Measurements from ENCODE around the gene PFDN1. TPM values are rescaled to one million over a fixed set of nuclear protein-coding genes. Genes with fewer than 3 reads are reported as not detected.
A peak's percentile ranks its signal among the peaks of the same experiment; 100 is the strongest.

The PFDN1 gene
- total and polyA plus RNA-seq, 9 of the 15 experiments (the other 6 are each of a cell fraction or from before 2014, with no cell fraction given) = 45.5 to 215 (median 78.0) TPM

- TF ChIP-seq NR2C1 (IDR thresholded peaks at IDR 0.05) (no peak), NR2C1 (tag; IDR thresholded peaks at IDR 0.05) (no peak), SNIP1 (IDR thresholded peaks at IDR 0.05; ENCODE audit: low read depth) (no peak), ZNF253 (CRISPR knock-in tag; conservative IDR thresholded peaks at IDR 0.05) (no peak)
- TF ChIP-seq, protein P1, sequence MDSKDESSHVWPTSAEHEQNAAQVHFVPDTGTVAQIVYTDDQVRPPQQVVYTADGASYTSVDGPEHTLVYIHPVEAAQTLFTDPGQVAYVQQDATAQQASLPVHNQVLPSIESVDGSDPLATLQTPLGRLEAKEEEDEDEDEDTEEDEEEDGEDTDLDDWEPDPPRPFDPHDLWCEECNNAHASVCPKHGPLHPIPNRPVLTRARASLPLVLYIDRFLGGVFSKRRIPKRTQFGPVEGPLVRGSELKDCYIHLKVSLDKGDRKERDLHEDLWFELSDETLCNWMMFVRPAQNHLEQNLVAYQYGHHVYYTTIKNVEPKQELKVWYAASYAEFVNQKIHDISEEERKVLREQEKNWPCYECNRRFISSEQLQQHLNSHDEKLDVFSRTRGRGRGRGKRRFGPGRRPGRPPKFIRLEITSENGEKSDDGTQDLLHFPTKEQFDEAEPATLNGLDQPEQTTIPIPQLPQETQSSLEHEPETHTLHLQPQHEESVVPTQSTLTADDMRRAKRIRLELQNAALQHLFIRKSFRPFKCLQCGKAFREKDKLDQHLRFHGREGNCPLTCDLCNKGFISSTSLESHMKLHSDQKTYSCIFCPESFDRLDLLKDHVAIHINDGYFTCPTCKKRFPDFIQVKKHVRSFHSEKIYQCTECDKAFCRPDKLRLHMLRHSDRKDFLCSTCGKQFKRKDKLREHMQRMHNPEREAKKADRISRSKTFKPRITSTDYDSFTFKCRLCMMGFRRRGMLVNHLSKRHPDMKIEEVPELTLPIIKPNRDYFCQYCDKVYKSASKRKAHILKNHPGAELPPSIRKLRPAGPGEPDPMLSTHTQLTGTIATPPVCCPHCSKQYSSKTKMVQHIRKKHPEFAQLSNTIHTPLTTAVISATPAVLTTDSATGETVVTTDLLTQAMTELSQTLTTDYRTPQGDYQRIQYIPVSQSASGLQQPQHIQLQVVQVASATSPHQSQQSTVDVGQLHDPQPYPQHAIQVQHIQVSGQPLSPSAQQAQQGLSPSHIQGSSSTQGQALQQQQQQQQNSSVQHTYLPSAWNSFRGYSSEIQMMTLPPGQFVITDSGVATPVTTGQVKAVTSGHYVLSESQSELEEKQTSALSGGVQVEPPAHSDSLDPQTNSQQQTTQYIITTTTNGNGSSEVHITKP (IDR thresholded peaks at IDR 0.05; ENCODE audit: partially characterized antibody) = peak; percentile 71
Observed at GRCh38 chr5:140287801-140288521, 14.9 kb downstream of the PFDN1 start (continued).

GRCh38 chr5:140286424-140286823, 16.5 kb downstream of the PFDN1 start:
- H2AFZ ChIP-seq (ENCODE audit: low read depth, low read length) = no peak overlapping the region
- H3K27me3 ChIP-seq (ENCODE audit: control insufficient read depth in 2 of 2, insufficient read depth in 2 of 2, low read length in 2 of 2) = no peaks in the 10 kb centered on the region
- POLR2A ChIA-PET = interaction anchor here (0.6 to 1.3 kb wide), 3 partner anchors 9 to 77 kb away, joined by 3 to 5 read pairs (median 5); partner anchors contain the start of gene PFDN1
- DNase-seq (ENCODE audit: extremely low read depth in 1 of 4, low spot score in 3 of 4) (no peak), ATAC-seq (no peak), FAIRE-seq (no peak)
- intact Hi-C loops (cut with micrococcal nuclease) (no loop called here), in situ Hi-C loops (cut with MboI) (no loop called here)
- H3K4me2 ChIP-seq (ENCODE audit: insufficient read depth, low read length) = no peak overlapping the region
- BruUV-seq (replicated peaks) = no TSS peak
- no peak overlapping the region for H3K4me3 ChIP-seq
- 0 out of 5 replicates have a peak, but pooled peaks cover 0 to 3% of the 10 kb centered on the region in 2 experiments for H3K4me1 ChIP-seq (replicated peaks in 1 of 2; ENCODE audit: control insufficient read depth in 2 of 2, insufficient read depth in 2 of 2, low read length in 2 of 2)
- CTCF ChIA-PET (ENCODE audit: low intra/inter-chr PET ratio) = no interaction called here
- no peaks in the 10 kb centered on the region for H3K9me3 ChIP-seq (replicated peaks; ENCODE audit: control insufficient read depth, insufficient read depth, low read depth, low read length)
- no peaks in the 10 kb centered on the region for H4K20me1 ChIP-seq (replicated peaks; ENCODE audit: control insufficient read depth, insufficient read depth, low read length)
- no peak overlapping the region for H3K27ac ChIP-seq (ENCODE audit: extremely low read depth, low read depth, low read length)
- H3K79me2 ChIP-seq (ENCODE audit: control insufficient read depth, insufficient read depth, low read length) = peaks cover 61% of the 10 kb centered on the region
- WGBS (ENCODE audit: insufficient coverage, low coverage, missing lambda C conversion rate) = no CpG with 5 or more reads among the region's 5 CpGs
- H3K9ac ChIP-seq (ENCODE audit: insufficient read depth in 1 of 2, low read depth in 2 of 2, low read length in 2 of 2) = no peak overlapping the region
- no peaks in the 10 kb centered on the region for H3K9me1 ChIP-seq (ENCODE audit: control insufficient read depth, insufficient read depth, low read length)
- H3K36me3 ChIP-seq (ENCODE audit: control insufficient read depth, insufficient read depth, low read length) = no peaks in the 10 kb centered on the region
- TF ChIP-seq NELFE (IDR thresholded peaks at IDR 0.05; ENCODE audit: insufficient read depth, insufficient read length) (no peak), DIDO1 (tag; IDR thresholded peaks at IDR 0.05; ENCODE audit: low read depth) (no peak), ZNF740 (CRISPR knock-in tag; IDR thresholded peaks at IDR 0.05) (0 out of 2 replicates have a peak, but pooled peaks have one; percentile 24), ZNF740 (tag; IDR thresholded peaks at IDR 0.05) (peak in 1 of 2 experiments; percentile 71; a peak in 1 of 4 replicates), MAZ (CRISPR knock-in tag; conservative IDR thresholded peaks at IDR 0.05 in 1 of 2, IDR thresholded peaks at IDR 0.05 in 1 of 2) (no peak), PCBP1 (IDR thresholded peaks at IDR 0.05; ENCODE audit: low read depth, low read length, poor library complexity, severe bottlenecking) (peak; percentile 89), SREBF2 (CRISPR knock-in tag; IDR thresholded peaks at IDR 0.05) (no peak), DACH1 (IDR thresholded peaks at IDR 0.05; ENCODE audit: partially characterized antibody) (no peak), EHMT2 (IDR thresholded peaks at IDR 0.05) (no peak)
- TF ChIP-seq, protein P2, sequence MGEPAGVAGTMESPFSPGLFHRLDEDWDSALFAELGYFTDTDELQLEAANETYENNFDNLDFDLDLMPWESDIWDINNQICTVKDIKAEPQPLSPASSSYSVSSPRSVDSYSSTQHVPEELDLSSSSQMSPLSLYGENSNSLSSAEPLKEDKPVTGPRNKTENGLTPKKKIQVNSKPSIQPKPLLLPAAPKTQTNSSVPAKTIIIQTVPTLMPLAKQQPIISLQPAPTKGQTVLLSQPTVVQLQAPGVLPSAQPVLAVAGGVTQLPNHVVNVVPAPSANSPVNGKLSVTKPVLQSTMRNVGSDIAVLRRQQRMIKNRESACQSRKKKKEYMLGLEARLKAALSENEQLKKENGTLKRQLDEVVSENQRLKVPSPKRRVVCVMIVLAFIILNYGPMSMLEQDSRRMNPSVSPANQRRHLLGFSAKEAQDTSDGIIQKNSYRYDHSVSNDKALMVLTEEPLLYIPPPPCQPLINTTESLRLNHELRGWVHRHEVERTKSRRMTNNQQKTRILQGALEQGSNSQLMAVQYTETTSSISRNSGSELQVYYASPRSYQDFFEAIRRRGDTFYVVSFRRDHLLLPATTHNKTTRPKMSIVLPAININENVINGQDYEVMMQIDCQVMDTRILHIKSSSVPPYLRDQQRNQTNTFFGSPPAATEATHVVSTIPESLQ (CRISPR knock-in tag; IDR thresholded peaks at IDR 0.05) = no peak

Measured in K562 (cell line).